HL-60 (cell line): ENCODE results near the gene PRKCSH.

Experiments
- CTCF ChIP-seq: IDR thresholded peaks from one replicate; pipeline ENCODE4 v1.5.1; 2011; ENCODE audit warnings: low read length, control low read depth, inconsistent platforms; ENCODE audit not compliant: insufficient read depth
- GABPA ChIP-seq: IDR thresholded peaks from 2 replicates; pipeline ENCODE4 v1.6.1; 2012; ENCODE audit warnings: low read depth

- TF ChIP-seq CTCF, result no peak
- TF ChIP-seq GABPA, result no peak
Measured at GRCh38 chr19:11387162-11388034, 48.0 kb upstream of the PRKCSH start.
